ENCODE results near the gene PRUNE2.

The PRUNE2 gene

GRCh38 chr9:76901801-76902200 lies 4.1 kb downstream of the PRUNE2 start:
- no peak for DNase-seq (ENCODE audit: low read depth)

GRCh38 chr9:76900884-76901440 lies 5.0 kb downstream of the PRUNE2 start:
- DNase-seq (ENCODE audit: low read depth) = no peak

- no peak for DNase-seq (ENCODE audit: low read depth)
These were observed 7.1 kb downstream of the PRUNE2 start for GRCh38 chr9:76898786-76899185.

- DNase-seq (ENCODE audit: low read depth) = no peak
These were observed 7.9 kb downstream of the PRUNE2 start for GRCh38 chr9:76897804-76898525.

- DNase-seq (ENCODE audit: low read depth) = no peak
These were observed 9.9 kb downstream of the PRUNE2 start for GRCh38 chr9:76896035-76896434.

GRCh38 chr9:76895186-76895585 lies 10.7 kb downstream of the PRUNE2 start:
- DNase-seq (ENCODE audit: low read depth) = no peak

- DNase-seq (ENCODE audit: low read depth) = no peak
These were observed 11.7 kb downstream of the PRUNE2 start for GRCh38 chr9:76894198-76894597.

- DNase-seq (ENCODE audit: low read depth) = no peak
These were observed 12.4 kb downstream of the PRUNE2 start for GRCh38 chr9:76893395-76893932.

- no peak for DNase-seq (ENCODE audit: low read depth)
These were observed 14.0 kb downstream of the PRUNE2 start for GRCh38 chr9:76891874-76892273.

- no peak for DNase-seq (ENCODE audit: low read depth)
These were observed 14.6 kb downstream of the PRUNE2 start for GRCh38 chr9:76891279-76891678.

- DNase-seq (ENCODE audit: low read depth) = no peak
These were observed 18.0 kb downstream of the PRUNE2 start for GRCh38 chr9:76887951-76888350.

- no peak for DNase-seq (ENCODE audit: low read depth)
These were observed 18.7 kb downstream of the PRUNE2 start for GRCh38 chr9:76887003-76887821.

GRCh38 chr9:76886318-76886717 lies 19.6 kb downstream of the PRUNE2 start:
- DNase-seq (ENCODE audit: low read depth) = no peak

- no peak for DNase-seq (ENCODE audit: low read depth)
These were observed 21.1 kb downstream of the PRUNE2 start for GRCh38 chr9:76884823-76885222.

GRCh38 chr9:76883341-76883855 lies 22.5 kb downstream of the PRUNE2 start:
- no peak for DNase-seq (ENCODE audit: low read depth)

GRCh38 chr9:76882686-76883085 lies 23.2 kb downstream of the PRUNE2 start:
- no peak for DNase-seq (ENCODE audit: low read depth)

GRCh38 chr9:76880210-76880609 lies 25.7 kb downstream of the PRUNE2 start:
- DNase-seq (ENCODE audit: low read depth) = no peak

GRCh38 chr9:76878933-76879332 lies 27.0 kb downstream of the PRUNE2 start:
- no peak for DNase-seq (ENCODE audit: low read depth)

GRCh38 chr9:76877961-76878360 lies 28.0 kb downstream of the PRUNE2 start:
- no peak for DNase-seq (ENCODE audit: low read depth)

GRCh38 chr9:76876098-76876497 lies 29.8 kb downstream of the PRUNE2 start:
- no peak for DNase-seq (ENCODE audit: low read depth)

- DNase-seq (ENCODE audit: low read depth) = no peak
These were observed 32.1 kb downstream of the PRUNE2 start for GRCh38 chr9:76873821-76874220.

GRCh38 chr9:76873056-76873792 lies 32.7 kb downstream of the PRUNE2 start:
- DNase-seq (ENCODE audit: low read depth) = no peak

All from activated T-helper 9 cell treated with anti-CD3 and anti-CD28 coated beads, Interleukin-2, amount 50 U/mL, for 16 hours (primary cell).